Body of pancreas (tissue), 4 donors: Measurements from ENCODE around the gene APOL1. TPM values are rescaled to one million over a fixed set of nuclear protein-coding genes. Genes with fewer than 3 reads are reported as not detected.
A peak's percentile ranks its signal among the peaks of the same experiment; 100 is the strongest.

Source experiments
- ATAC-seq: fragments of 150-250 bp; one replicate; pipeline ENCODE4 v1.9.1; 2016
- DNase-seq, 4 donors: peaks; one replicate each; pipeline ENCODE4 v3.0.0-alpha.2; 2019
- H3K27ac ChIP-seq, 4 donors: fragments of 200-600 bp; sonication (generic); 1 replicate in 3 of 4; 2 replicates in 1 of 4; pipeline versions ENCODE4 v1.5.1 to v1.6.1; 2016 to 2019; ENCODE audit warnings: mild to moderate bottlenecking in 1 of 4, mixed read lengths in 1 of 4, moderate library complexity in 1 of 4
- H3K27me3 ChIP-seq, 2 donors: fragments of 200-600 bp; sonication (generic); one replicate each; pipeline ENCODE4 v1.6.0; 2016; ENCODE audit warnings: mild to moderate bottlenecking in 1 of 2
- H3K36me3 ChIP-seq, 2 donors: fragments of 200-600 bp; sonication (generic); replicated peaks in 1 of 2; 2 replicates each; pipeline ENCODE4 v1.5.1; 2016; ENCODE audit warnings: low read depth in 2 of 2; ENCODE audit not compliant: insufficient read depth in 1 of 2
- H3K4me1 ChIP-seq: fragments of 200-600 bp; sonication (generic); one replicate; pipeline ENCODE4 v1.6.0; 2016
- H3K4me3 ChIP-seq, 2 donors: fragments of 200-600 bp; sonication (generic); 1 replicate in 1 of 2; 2 replicates in 1 of 2; pipeline ENCODE4 v1.5.1; 2016 to 2019
- H3K9me3 ChIP-seq, 3 donors: fragments of 200-600 bp; sonication (generic); 1 replicate in 2 of 3; 2 replicates in 1 of 3; pipeline ENCODE4 v1.5.1; 2016
- CTCF ChIP-seq, 7 experiments: fragments of 450-650 bp in 4 of 7; fragments of 200-600 bp in 3 of 7; sonication (generic) in 3 of 7; IDR thresholded peaks; one replicate each; pipeline ENCODE4 v1.5.1; 2016 to 2019; ENCODE audit warnings: antibody characterized with exemption in 7 of 7
- POLR2A ChIP-seq, 3 donors: fragments of 450-650 bp; IDR thresholded peaks; one replicate each; pipeline ENCODE4 v1.6.1; 2016; ENCODE audit warnings: antibody characterized with exemption in 3 of 3, mild to moderate bottlenecking in 2 of 3
- WGBS, 2 donors: methylation state at CpG; one replicate each; pipeline ENCODE4 v1.1.5; 2017; 5-methylcytosine and 5-hydroxymethylcytosine counted together
- intact Hi-C: fragments of 100-400 bp; cut with DNase I; formaldehyde crosslinking; loops from one replicate; pipeline ENCODE4 v1.15.1; 2023
- total RNA-seq, 2 donors: library from RNA; depleted of rRNA; stranded (reverse); fragments of >200 nt; gene quantifications; one replicate each; pipeline ENCODE4 v1.1.0, GENCODE V29; 2016

APOL1 gene
- total RNA-seq, 2 donors from 2014 or later = 5.2 to 11.9 TPM

- Histone ChIP-seq H3K4me1 (peaks cover 33% of the 10 kb centered on the region), H3K9me3 (no peaks in the 10 kb centered on the region), H3K27ac (no peak overlapping the region), H3K4me3 (no peak overlapping the region), H3K27me3 (no peaks in the 10 kb centered on the region), H3K36me3 (peaks cover 0 to 19% of the 10 kb centered on the region in 2 donors)
- no peak for TF ChIP-seq POLR2A (IDR thresholded peaks at IDR 0.05)
- TF ChIP-seq CTCF (IDR thresholded peaks at IDR 0.05) = no peak
- no peak for ATAC-seq
- WGBS, 2 donors = 69 to 75% methylated on average over 2 of the region's 2 CpGs
- DNase-seq = no peak
- intact Hi-C loops = no loop called here
Observed at GRCh38 chr22:36234919-36235318, 18.0 kb upstream of the APOL1 start.

- no peak for DNase-seq
- H3K36me3 ChIP-seq = peaks cover 0 to 16% of the 10 kb centered on the region in 2 donors
Observed at GRCh38 chr22:36235585-36235984, 17.3 kb upstream of the APOL1 start.

GRCh38 chr22:36236388-36237319, 16.3 kb upstream of the APOL1 start:
- intact Hi-C loops = no loop called here
- DNase-seq (no peak), ATAC-seq (no peak)
- Histone ChIP-seq H3K4me1 (peaks cover 34% of the 10 kb centered on the region), H3K27me3 (no peaks in the 10 kb centered on the region), H3K9me3 (no peaks in the 10 kb centered on the region), H3K36me3 (peaks cover 0 to 10% of the 10 kb centered on the region in 2 donors), H3K4me3 (no peak overlapping the region), H3K27ac (no peak overlapping the region)
- TF ChIP-seq POLR2A (IDR thresholded peaks at IDR 0.05) = no peak
- TF ChIP-seq CTCF (IDR thresholded peaks at IDR 0.05) = no peak
- WGBS, 2 donors = 84 to 86% methylated on average over 14 of the region's 14 CpGs

More at GRCh38 chr22:36235585-36235984, 17.3 kb upstream of the APOL1 start:
- no peak for ATAC-seq
- WGBS, 2 donors = 88 to 90% methylated on average over 3 of the region's 3 CpGs
- Histone ChIP-seq H3K9me3 (no peaks in the 10 kb centered on the region), H3K4me1 (peaks cover 34% of the 10 kb centered on the region), H3K27ac (no peak overlapping the region), H3K27me3 (no peaks in the 10 kb centered on the region), H3K4me3 (no peak overlapping the region)
- TF ChIP-seq POLR2A (IDR thresholded peaks at IDR 0.05) (no peak), CTCF (IDR thresholded peaks at IDR 0.05) (no peak)
- intact Hi-C loops = no loop called here

GRCh38 chr22:36237462-36238372, 15.2 kb upstream of the APOL1 start:
- DNase-seq (peak in 1 of 4 donors; percentile 19), ATAC-seq (no peak)
- intact Hi-C loops = no loop called here
- TF ChIP-seq POLR2A (IDR thresholded peaks at IDR 0.05) = no peak
- TF ChIP-seq CTCF (IDR thresholded peaks at IDR 0.05) = no peak
- peaks cover 34% of the 10 kb centered on the region for H3K4me1 ChIP-seq
- no peaks in the 10 kb centered on the region for H3K9me3 ChIP-seq
- WGBS, 2 donors = 69 to 72% methylated on average over 10 to 12 of the region's 12 CpGs
- peak overlapping the region in 3 of 4 donors; percentile 83 to 91 (median 90) for H3K27ac ChIP-seq
- peaks cover 0 to 5% of the 10 kb centered on the region in 2 donors for H3K36me3 ChIP-seq
- H3K27me3 ChIP-seq = no peaks in the 10 kb centered on the region
- H3K4me3 ChIP-seq = no peak overlapping the region
